GM10266 (cell line): Measurements from ENCODE around the gene PHYHD1.
"Not testable (repeated sequence)": the region's sequence is repeated elsewhere in the genome, so short reads cannot be mapped to it uniquely, and the experiment has no call there.

Experiments
- DNase-seq: peaks from one replicate; pipeline ENCODE4 v3.0.0; 2012; ENCODE audit errors: extremely low spot score
- TF ChIP-seq, protein P1 (sequence below): IDR thresholded peaks from 2 replicates; pipeline ENCODE4 v1.5.1; 2012; ENCODE audit warnings: mild to moderate bottlenecking, low read depth; ENCODE audit not compliant: control insufficient read depth, insufficient read depth; ENCODE audit errors: missing control alignments

PHYHD1 gene

DNA sequence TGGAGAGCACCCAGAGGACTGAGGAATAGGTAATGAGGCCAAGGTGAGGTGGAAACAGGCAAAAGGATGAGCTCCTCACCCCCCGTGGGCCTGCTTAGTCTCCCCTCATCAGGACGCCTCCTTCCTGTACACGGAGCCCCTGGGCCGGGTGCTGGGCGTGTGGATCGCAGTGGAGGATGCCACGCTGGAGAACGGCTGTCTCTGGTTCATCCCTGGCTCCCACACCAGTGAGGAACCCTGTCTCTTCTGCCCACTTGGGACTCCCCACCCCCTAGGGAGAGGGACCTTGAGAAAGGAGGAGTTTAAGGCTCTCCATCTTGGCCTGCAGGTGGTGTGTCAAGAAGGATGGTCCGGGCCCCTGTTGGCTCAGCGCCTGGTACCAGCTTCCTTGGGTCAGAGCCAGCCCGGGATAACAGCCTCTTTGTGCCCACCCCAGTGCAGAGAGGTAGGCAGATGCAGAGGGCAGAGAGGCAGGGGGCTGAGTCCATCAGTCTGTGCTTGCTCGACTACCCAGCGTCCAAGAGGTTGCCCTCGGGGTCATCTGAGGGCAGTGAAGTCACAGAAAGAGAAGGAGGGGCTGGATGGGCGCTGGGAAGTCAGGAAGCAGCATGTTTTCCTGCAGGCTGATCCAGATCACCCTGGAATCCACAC, 19.6 kb downstream of the PHYHD1 start:
- TF ChIP-seq, protein P1, sequence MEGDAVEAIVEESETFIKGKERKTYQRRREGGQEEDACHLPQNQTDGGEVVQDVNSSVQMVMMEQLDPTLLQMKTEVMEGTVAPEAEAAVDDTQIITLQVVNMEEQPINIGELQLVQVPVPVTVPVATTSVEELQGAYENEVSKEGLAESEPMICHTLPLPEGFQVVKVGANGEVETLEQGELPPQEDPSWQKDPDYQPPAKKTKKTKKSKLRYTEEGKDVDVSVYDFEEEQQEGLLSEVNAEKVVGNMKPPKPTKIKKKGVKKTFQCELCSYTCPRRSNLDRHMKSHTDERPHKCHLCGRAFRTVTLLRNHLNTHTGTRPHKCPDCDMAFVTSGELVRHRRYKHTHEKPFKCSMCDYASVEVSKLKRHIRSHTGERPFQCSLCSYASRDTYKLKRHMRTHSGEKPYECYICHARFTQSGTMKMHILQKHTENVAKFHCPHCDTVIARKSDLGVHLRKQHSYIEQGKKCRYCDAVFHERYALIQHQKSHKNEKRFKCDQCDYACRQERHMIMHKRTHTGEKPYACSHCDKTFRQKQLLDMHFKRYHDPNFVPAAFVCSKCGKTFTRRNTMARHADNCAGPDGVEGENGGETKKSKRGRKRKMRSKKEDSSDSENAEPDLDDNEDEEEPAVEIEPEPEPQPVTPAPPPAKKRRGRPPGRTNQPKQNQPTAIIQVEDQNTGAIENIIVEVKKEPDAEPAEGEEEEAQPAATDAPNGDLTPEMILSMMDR: no peak
- no peak for DNase-seq

DNA sequence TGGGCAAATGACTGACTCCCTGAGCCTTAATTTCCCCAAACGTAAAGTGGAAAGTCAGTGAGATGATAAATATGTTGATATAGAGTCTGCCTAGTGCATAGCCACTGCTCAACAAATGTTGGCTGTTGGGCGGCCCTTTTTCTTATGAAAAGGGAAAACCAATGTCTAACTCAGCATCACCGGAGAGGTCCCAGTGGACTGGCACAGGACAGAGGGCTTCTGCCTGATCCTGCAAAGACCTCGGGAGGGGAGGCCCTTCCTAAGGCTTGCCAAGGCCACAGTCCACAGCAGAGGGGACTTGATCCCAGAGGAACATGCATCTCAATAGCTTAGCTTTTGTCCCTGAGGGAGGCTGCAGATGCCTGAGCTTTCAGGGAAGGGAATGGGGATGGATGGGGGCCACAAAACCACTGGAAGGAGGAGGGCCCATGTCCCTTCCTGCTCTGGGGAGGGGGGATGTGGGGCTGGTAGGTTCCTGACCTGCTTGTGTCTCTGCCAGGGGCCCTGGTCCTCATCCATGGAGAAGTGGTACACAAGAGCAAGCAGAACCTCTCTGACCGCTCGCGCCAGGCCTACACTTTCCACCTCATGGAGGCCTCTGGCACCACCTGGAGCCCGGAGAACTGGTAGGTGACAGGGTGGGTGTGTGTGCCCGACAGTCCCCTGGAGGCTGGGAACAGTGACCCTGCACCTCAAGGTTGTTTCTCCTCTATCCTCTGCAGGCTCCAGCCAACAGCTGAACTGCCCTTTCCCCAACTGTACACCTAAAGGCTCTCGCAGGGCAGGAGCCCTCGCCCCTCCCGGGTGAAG, 20.4 kb downstream of the PHYHD1 start:
- DNase-seq: no peak
- TF ChIP-seq, protein P1: no peak

DNA sequence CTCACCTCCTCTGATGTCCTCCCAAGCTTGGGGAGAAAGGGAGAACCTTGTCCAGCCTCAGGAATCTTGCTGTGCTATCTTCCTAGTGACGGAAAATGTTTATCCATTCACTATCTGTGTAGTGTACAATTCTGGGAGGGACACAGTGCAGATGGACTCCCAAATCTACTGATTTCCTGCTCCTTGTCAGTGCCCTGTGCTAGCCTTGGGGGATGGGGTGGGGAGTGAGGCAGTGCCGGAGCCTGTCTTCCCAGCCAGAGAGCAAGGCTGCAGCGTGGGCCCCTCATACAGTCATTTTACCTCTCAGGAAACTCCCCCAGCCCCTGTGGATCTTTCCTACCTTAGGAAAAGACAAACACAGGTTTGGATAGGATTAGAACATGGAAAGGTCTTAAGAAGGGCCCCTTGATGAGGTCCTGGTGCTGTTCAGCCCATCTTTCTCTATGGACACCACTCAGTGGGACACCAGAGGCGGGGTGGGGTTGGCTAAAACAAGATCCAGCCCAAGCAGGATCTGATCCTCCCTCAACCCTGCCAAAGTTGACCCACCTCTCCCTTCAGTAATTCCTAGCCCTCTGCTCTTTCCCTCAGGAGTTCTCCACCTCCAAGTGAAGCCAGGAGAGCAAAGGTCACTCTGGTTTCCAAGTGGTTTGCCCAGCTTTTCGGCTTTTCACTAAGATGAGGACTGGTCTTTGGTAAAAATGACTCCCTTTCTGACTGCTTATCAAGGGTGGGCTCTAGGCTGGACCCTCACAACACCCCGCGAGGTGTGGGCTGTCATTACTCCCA, 23.2 kb downstream of the PHYHD1 start:
- no peak for DNase-seq
- TF ChIP-seq, protein P1: no peak

DNA sequence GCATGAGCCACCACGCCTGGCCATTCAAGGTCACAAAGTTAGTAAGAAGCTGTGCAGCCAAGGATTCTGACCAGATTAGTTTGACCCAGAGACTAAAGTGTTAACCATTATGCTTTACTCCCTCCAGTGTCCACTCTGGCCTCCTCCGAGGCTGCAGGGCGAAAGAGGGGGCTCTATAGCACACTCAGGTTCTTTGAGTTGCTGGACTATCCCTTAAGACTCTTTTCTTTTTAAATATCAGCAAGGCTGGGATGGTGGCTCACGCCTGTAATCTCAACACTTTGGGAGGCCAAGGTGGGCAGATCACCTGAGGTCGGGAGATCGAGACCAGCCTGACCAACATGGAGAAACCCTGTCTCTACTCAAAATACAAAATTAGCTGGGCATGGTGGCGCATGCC, 24.2 kb downstream of the PHYHD1 start:
- DNase-seq: not testable (repeated sequence)

DNA sequence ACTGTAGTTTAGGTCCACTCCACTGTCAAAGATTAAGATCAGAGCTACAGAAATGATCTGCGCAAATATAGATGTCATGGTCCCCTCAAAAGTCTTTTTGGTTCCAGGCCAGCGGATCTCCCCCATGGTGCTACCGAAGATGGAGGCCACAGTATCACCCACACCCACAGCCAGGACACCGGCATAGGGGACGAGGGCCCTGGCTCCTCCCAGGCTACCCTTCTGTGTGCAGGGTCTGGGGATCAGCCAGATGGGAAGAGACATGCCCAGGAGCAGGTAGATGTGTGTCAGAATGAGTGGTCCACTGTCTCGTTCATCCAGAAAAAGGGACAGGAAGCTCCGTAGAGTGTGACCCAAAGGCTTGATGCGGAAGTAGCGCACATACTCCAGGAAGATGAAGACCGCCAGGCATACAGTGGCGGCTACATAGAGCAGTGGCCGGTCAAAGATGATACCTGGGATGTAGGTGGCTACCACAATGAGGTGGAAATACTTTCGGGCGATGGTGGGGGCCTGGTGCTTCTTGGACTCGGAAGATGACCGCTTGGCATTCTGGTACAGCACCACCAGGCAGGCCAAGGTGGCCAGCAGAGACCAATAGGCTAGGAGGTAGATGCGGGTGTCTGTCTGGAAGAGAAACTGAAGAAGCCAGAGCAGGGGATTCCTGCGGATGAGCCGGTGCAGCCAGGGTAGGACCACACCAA, 25.2 kb downstream of the PHYHD1 start:
- DNase-seq: no peak
- TF ChIP-seq, protein P1: no peak

DNA sequence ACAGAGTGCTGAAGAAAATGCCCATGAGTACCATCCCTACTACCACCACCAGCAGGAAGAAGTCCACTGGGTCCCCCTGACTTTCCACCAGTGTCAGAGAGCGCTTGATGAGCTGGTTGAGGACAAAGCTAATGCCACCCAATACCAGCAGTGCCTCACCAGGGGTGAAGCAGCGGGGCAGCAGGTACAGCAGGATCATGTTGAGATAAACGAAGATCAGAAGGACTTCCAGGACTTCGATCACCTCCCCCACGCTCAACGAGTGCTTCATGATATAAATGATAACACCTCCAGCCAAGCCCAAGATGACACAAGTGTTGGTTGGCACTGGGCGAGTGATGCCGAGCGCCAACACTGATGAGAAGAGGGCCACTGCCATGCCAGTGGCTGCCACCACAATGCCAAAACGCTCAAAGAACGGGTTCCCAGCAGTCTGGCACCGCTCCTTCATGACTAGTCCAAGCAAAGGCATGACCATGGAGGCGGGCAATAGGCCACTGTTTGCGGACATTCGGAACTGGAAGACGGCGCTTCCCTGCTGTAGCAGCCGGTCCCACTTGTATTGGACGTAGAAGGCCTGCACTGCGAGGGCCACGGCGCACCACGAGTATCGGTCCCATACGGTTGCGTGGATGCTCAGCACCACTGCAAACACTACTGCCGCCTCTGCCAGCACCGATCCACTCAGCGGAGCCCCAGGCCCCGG, 25.9 kb downstream of the PHYHD1 start:
- TF ChIP-seq, protein P1: no peak
- no peak for DNase-seq

DNA sequence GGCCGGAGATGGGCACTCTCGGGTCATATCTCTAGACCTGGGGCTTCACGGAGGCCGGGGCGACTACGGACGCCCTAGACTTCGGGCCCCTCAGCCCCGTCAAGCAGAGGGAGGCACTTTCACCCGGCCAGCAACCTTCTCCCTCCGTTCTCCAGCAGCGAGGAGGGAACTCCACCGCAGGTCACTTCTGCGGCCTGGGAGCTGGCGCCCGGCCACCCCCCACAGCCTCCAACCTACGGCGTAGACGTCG, 26.4 kb downstream of the PHYHD1 start:
- TF ChIP-seq, protein P1: no peak
- no peak for DNase-seq
